HepG2 (cell line): ENCODE results near the gene JTB. TPM values are rescaled to one million over a fixed set of nuclear protein-coding genes. Genes with fewer than 3 reads are reported as not detected.

Source experiments
- ATAC-seq: fragments of 200-7000 bp; cut with Tn5 transposase; 3 replicates; pipeline ENCODE4 v1.9.1; 2020; ENCODE audit warnings: mild to moderate bottlenecking, moderate library complexity
- BruUV-seq: library from RNA; stranded (reverse); fragments of 400-500 nt; replicated peaks from 2 replicates; lab custom pipeline; 2021; lab: Mats Ljungman, UMichigan
- CTCF ChIA-PET: fragments of 300-600 bp; formaldehyde crosslinking; extraction: SDS; loops from one replicate; lab custom pipeline; 2021; ENCODE audit warnings: low total read pairs, inconsistent platforms, low intra/inter-chr PET ratio; lab: Yijun Ruan, JAX
- POLR2A ChIA-PET: fragments of 350-600 bp; sonication (Branson Sonifier 250); formaldehyde crosslinking; loops from one replicate; lab custom pipeline; 2020; ENCODE audit warnings: antibody characterized with exemption, inconsistent platforms; lab: Yijun Ruan, JAX
- DNase-seq: peaks from one replicate; pipeline ENCODE4 v3.0.0-alpha.2; 2015; ENCODE audit warnings: low spot score
- FAIRE-seq: peaks from 3 replicates; lab custom pipeline; 2011; peaks lifted over from hg19 to GRCh38; lab: Jason Lieb, UNC
- H2AFZ ChIP-seq: one replicate; pipeline ENCODE4 v1.6.1; 2011; ENCODE audit warnings: low read length, inconsistent platforms
- H3K27ac ChIP-seq: fragments of 300-600 bp; 3 replicates; pipeline ENCODE4 v1.8.0; 2011; ENCODE audit warnings: mixed run types, mild to moderate bottlenecking, mixed read lengths, low read length, inconsistent platforms; ENCODE audit not compliant: insufficient read depth; ENCODE audit errors: extremely low read length
- H3K27me3 ChIP-seq, 2 experiments: fragments of 200-600 bp in 1 of 2; 2 replicates in 1 of 2; 3 replicates in 1 of 2; pipeline versions ENCODE4 v1.6.0 to v1.8.0; 2011; ENCODE audit warnings: low read length in 2 of 2, mild to moderate bottlenecking in 2 of 2, moderate library complexity in 2 of 2, inconsistent platforms in 1 of 2; ENCODE audit not compliant: insufficient read depth in 2 of 2, control insufficient read depth in 1 of 2
- H3K36me3 ChIP-seq, 2 experiments: fragments of 200-600 bp in 1 of 2; replicated peaks in 1 of 2; 2 replicates in 1 of 2; 3 replicates in 1 of 2; pipeline versions ENCODE4 v1.5.1 to v1.8.0; 2011; ENCODE audit warnings: low read length in 2 of 2, inconsistent platforms in 1 of 2; ENCODE audit not compliant: insufficient read depth in 2 of 2, control insufficient read depth in 1 of 2
- H3K4me1 ChIP-seq: 2 replicates; pipeline ENCODE4 v1.5.1; 2012; ENCODE audit warnings: low read length, inconsistent platforms; ENCODE audit not compliant: insufficient read depth
- H3K4me2 ChIP-seq: 2 replicates; pipeline ENCODE4 v1.6.0; 2011; ENCODE audit warnings: low read depth, low read length, inconsistent platforms
- H3K4me3 ChIP-seq, 3 experiments: fragments of 200-600 bp in 1 of 3; sonication (generic), shearing (Covaris generic) in 1 of 3; replicated peaks in 1 of 3; 2 replicates each; pipeline ENCODE4 v1.5.1; 2011 to 2016; ENCODE audit warnings: low read length in 3 of 3, inconsistent platforms in 2 of 3, low read depth in 2 of 3, mild to moderate bottlenecking in 2 of 3, control low read depth in 1 of 3, mixed read lengths in 1 of 3; ENCODE audit not compliant: insufficient read depth in 1 of 3
- H3K79me2 ChIP-seq: one replicate; pipeline ENCODE4 v1.6.1; 2011; ENCODE audit warnings: low read length, inconsistent platforms; ENCODE audit not compliant: insufficient read depth
- H3K9ac ChIP-seq: 2 replicates; pipeline ENCODE4 v1.6.0; 2011; ENCODE audit warnings: mild to moderate bottlenecking, low read depth, low read length, inconsistent platforms; ENCODE audit not compliant: insufficient read depth
- H3K9me3 ChIP-seq: 2 replicates; pipeline ENCODE4 v1.5.1; 2012; ENCODE audit warnings: mild to moderate bottlenecking, low read length
- H4K20me1 ChIP-seq: 2 replicates; pipeline ENCODE4 v1.6.0; 2011; ENCODE audit warnings: inconsistent platforms, mild to moderate bottlenecking, low read length, moderate library complexity; ENCODE audit not compliant: insufficient read depth
- BORCS8-MEF2B ChIP-seq: sonication (generic); formaldehyde crosslinking; IDR thresholded peaks from 2 replicates; pipeline ENCODE4 v1.8.0; 2022; ENCODE audit warnings: mild to moderate bottlenecking, missing genetic modification reagents
- DRAP1 ChIP-seq: IDR thresholded peaks from 2 replicates; pipeline ENCODE4 v1.6.1; 2016; ENCODE audit warnings: missing genetic modification reagents, missing compliant biosample characterization
- EZH2 ChIP-seq: conservative IDR thresholded peaks from 2 replicates; pipeline ENCODE4 v1.6.1; 2012; ENCODE audit warnings: mild to moderate bottlenecking, low read depth, low read length, moderate library complexity
- GTF3A ChIP-seq: sonication (generic); formaldehyde crosslinking; conservative IDR thresholded peaks from 2 replicates; pipeline ENCODE4 v1.4.0; 2020; ENCODE audit warnings: mild to moderate bottlenecking, missing genetic modification reagents
- JUN ChIP-seq: sonication (generic); formaldehyde crosslinking; IDR thresholded peaks from 2 replicates; pipeline ENCODE4 v1.4.0; 2020; ENCODE audit warnings: mild to moderate bottlenecking, missing genetic modification reagents
- KLF15 ChIP-seq: sonication (generic); formaldehyde crosslinking; IDR thresholded peaks from 2 replicates; pipeline ENCODE4 v1.8.1; 2023; ENCODE audit warnings: borderline replicate concordance, mild to moderate bottlenecking, inconsistent platforms, missing genetic modification reagents, mixed read lengths
- LCORL ChIP-seq, 2 experiments: fragments of 450-650 bp in 1 of 2; sonication (generic) in 1 of 2; formaldehyde crosslinking in 1 of 2; IDR thresholded peaks; 2 replicates each; pipeline versions ENCODE4 v1.5.0 to v1.6.1; 2017 to 2020; ENCODE audit warnings: antibody characterized with exemption in 1 of 2, missing genetic modification reagents in 1 of 2
- NR1H2 ChIP-seq: sonication (generic); formaldehyde crosslinking; IDR thresholded peaks from 2 replicates; pipeline ENCODE4 v1.8.1; 2022; ENCODE audit warnings: low read depth, missing genetic modification reagents, borderline replicate concordance
- RORA ChIP-seq: sonication (generic); formaldehyde crosslinking; IDR thresholded peaks from 2 replicates; pipeline ENCODE4 v1.5.0; 2020; ENCODE audit warnings: mild to moderate bottlenecking, missing genetic modification reagents, moderate library complexity
- SSRP1 ChIP-seq: IDR thresholded peaks from 2 replicates; pipeline ENCODE4 v1.6.1; 2016; ENCODE audit warnings: control low read depth
- STAT6 ChIP-seq: sonication (generic); formaldehyde crosslinking; IDR thresholded peaks from 2 replicates; pipeline ENCODE4 v1.4.0; 2020; ENCODE audit warnings: missing genetic modification reagents, mild to moderate bottlenecking, borderline replicate concordance
- TCF7L2 ChIP-seq: IDR thresholded peaks from 2 replicates; pipeline ENCODE4 v1.6.1; 2011; ENCODE audit warnings: mild to moderate bottlenecking, low read depth, low read length, moderate library complexity
- ZNF383 ChIP-seq: sonication (generic); formaldehyde crosslinking; IDR thresholded peaks from 2 replicates; pipeline ENCODE4 v1.4.0; 2020; ENCODE audit warnings: missing genetic modification reagents, mild to moderate bottlenecking, borderline replicate concordance
- ZNF75D ChIP-seq: sonication (generic); formaldehyde crosslinking; IDR thresholded peaks from 2 replicates; pipeline ENCODE4 v1.8.1; 2023; ENCODE audit warnings: missing genetic modification reagents, mild to moderate bottlenecking, borderline replicate concordance
- ZNF768 ChIP-seq: sonication (generic); formaldehyde crosslinking; IDR thresholded peaks from 2 replicates; pipeline ENCODE4 v1.4.0; 2020; ENCODE audit warnings: missing genetic modification reagents
- WGBS: methylation state at CpG from one replicate; pipeline ENCODE4 v1.1.6; 2017; ENCODE audit warnings: low lambda C conversion rate; 5-methylcytosine and 5-hydroxymethylcytosine counted together
- in situ Hi-C: cut with HindIII; loops from 2 replicates; pipeline ENCODE4 v1.10.0; 2017; ENCODE audit warnings: low pct_unique_long_range_greater_than_20kb; ENCODE audit not compliant: extremely low pct_ligation_motif_present
- intact Hi-C: fragments of 100-400 bp; cut with micrococcal nuclease; formaldehyde crosslinking; loops from one replicate; pipeline ENCODE4 v1.10.0; 2022; ENCODE audit not compliant: unreplicated experiment
- polyA plus RNA-seq, 8 experiments: library from polyadenylated mRNA; depleted of rRNA in 3 of 8; stranded (reverse) in 7 of 8; unstranded in 1 of 8; fragments of >200 nt; fragmentation: Illumina TruSeq in 4 of 8; extraction: Trizol in 4 of 8; gene quantifications; 2 replicates each; pipeline versions ENCODE4 v1.2.1 to v1.2.3, GENCODE V29; 2011 to 2016; ENCODE audit warnings: low read depth in 4 of 8, missing spikeins in 1 of 8, mixed read lengths in 1 of 8; ENCODE audit not compliant: insufficient read depth in 1 of 8
- total RNA-seq, 5 experiments: library from RNA; depleted of rRNA; stranded (reverse); fragments of >200 nt; fragmentation: Illumina TruSeq; extraction: Trizol; gene quantifications; 2 replicates each; pipeline ENCODE4 v1.2.3, GENCODE V29; 2016; ENCODE audit warnings: low read depth in 1 of 5

The JTB gene
- total and polyA plus RNA-seq, 2 of the 13 experiments (the other 11 are each of a cell fraction or from before 2014, with no cell fraction given) = 96.7 to 99.2 TPM

- TF ChIP-seq ZNF768 = no peak
Measured at GRCh38 chr1:153953859-153954365, 23.6 kb downstream of the JTB start (continued).

- Histone ChIP-seq H3K9me3 (no peaks in the 10 kb centered on the region), H3K9ac (no peak overlapping the region), H3K4me1 (peaks cover 43% of the 10 kb centered on the region), H3K79me2 (peaks cover 27% of the 10 kb centered on the region), H3K27ac (no peak overlapping the region), H3K27me3 (no peaks in the 10 kb centered on the region), H2AFZ (no peak overlapping the region), H3K4me2 (no peak overlapping the region), H3K4me3 (no peak overlapping the region), H4K20me1 (peaks cover 7% of the 10 kb centered on the region; the same call in 1 of the 2 replicates), H3K36me3 (peaks cover 18 to 53% of the 10 kb centered on the region in 2 experiments)
- intact Hi-C loops = no loop called here
- BruUV-seq = no TSS peak
- DNase-seq (no peak), FAIRE-seq (no peak), ATAC-seq (no peak)
- TF ChIP-seq DRAP1 (CRISPR knock-in tag) = no peak
- ChIA-PET CTCF (no interaction called here), POLR2A (no interaction called here)
- WGBS = 100% methylated on average over 2 of the region's 2 CpGs
- in situ Hi-C loops = no loop called here
Measured at GRCh38 chr1:153951801-153952200, 25.7 kb downstream of the JTB start.

- BruUV-seq = no TSS peak
- no peak overlapping the region for H3K9ac ChIP-seq
- TF ChIP-seq EZH2 = no peak
- TF ChIP-seq TCF7L2 = no peak
- TF ChIP-seq ZNF75D (CRISPR knock-in tag) = no peak
- no peak for TF ChIP-seq RORA (CRISPR knock-in tag)
- TF ChIP-seq LCORL (IDR thresholded peaks at IDR 0.05) = no peak
- TF ChIP-seq LCORL (CRISPR knock-in tag; IDR thresholded peaks at IDR 0.05) = no peak
- no peak for TF ChIP-seq KLF15 (CRISPR knock-in tag)
- TF ChIP-seq JUN (CRISPR knock-in tag) = no peak
- TF ChIP-seq NR1H2 (CRISPR knock-in tag) = no peak
- no peak for TF ChIP-seq STAT6
- no peak for TF ChIP-seq SSRP1 (CRISPR knock-in tag)
- TF ChIP-seq BORCS8-MEF2B (CRISPR knock-in tag) = no peak
- TF ChIP-seq GTF3A (CRISPR knock-in tag) = no peak
- TF ChIP-seq ZNF383 (CRISPR knock-in tag) = no peak
- TF ChIP-seq, all 625 proteins: peak for 0
- Histone ChIP-seq H3K27me3 (no peaks in the 10 kb centered on the region), H3K36me3 (peaks cover 18 to 53% of the 10 kb centered on the region in 2 experiments), H2AFZ (no peak overlapping the region), H4K20me1 (peaks cover 3% of the 10 kb centered on the region; the same call in 1 of the 2 replicates), H3K9me3 (no peaks in the 10 kb centered on the region), H3K4me2 (no peak overlapping the region), H3K4me3 (no peak overlapping the region), H3K27ac (no peak overlapping the region), H3K4me1 (peaks cover 40% of the 10 kb centered on the region), H3K79me2 (peaks cover 21% of the 10 kb centered on the region)
- ChIA-PET POLR2A (interaction anchor here (1.1 kb wide), 1 partner anchor 16 kb away, joined by 3 read pairs; the partner anchor contains the start of gene CREB3L4), CTCF (no interaction called here)
- intact Hi-C loops (no loop called here), in situ Hi-C loops (no loop called here)
- no peak for DNase-seq
- FAIRE-seq = no peak
- 97% methylated on average over 11 of the region's 11 CpGs for WGBS
- no peak for ATAC-seq
Measured at GRCh38 chr1:153951183-153951582, 26.3 kb downstream of the JTB start.
